Mucosa of descending colon (tissue), 3 donors: ENCODE results near the gene TANC1. TPM values are rescaled to one million over a fixed set of nuclear protein-coding genes. Genes with fewer than 3 reads are reported as not detected.

Experiments
- ATAC-seq: fragments of 200-7000 bp; cut with Tn5 transposase; one replicate; pipeline ENCODE4 v1.9.1; 2020; ENCODE audit warnings: mild to moderate bottlenecking, moderate library complexity
- DNase-seq, 3 donors: peaks; one replicate each; pipeline ENCODE4 v3.0.0-alpha.2; 2020
- H3K36me3 ChIP-seq: fragments of 200-600 bp; one replicate; pipeline ENCODE4 v1.8.0; 2021; ENCODE audit warnings: low read depth, mild to moderate bottlenecking
- H3K4me1 ChIP-seq: fragments of 200-600 bp; one replicate; pipeline ENCODE4 v1.8.0; 2021; ENCODE audit warnings: low read depth, mild to moderate bottlenecking
- H3K4me3 ChIP-seq: fragments of 200-600 bp; one replicate; pipeline ENCODE4 v1.8.0; 2021; ENCODE audit warnings: mild to moderate bottlenecking
- H3K9me3 ChIP-seq: fragments of 200-600 bp; one replicate; pipeline ENCODE4 v1.8.0; 2021; ENCODE audit warnings: mild to moderate bottlenecking
- intact Hi-C, 2 donors: fragments of 100-400 bp; cut with DNase I in 1 of 2; cut with micrococcal nuclease in 1 of 2; formaldehyde crosslinking; loops; one replicate each; pipeline versions ENCODE4 v1.11.0 to v1.11.1; 2022; cut with DNase I, micrococcal nuclease
- total RNA-seq, 3 donors: library from RNA; stranded (reverse); fragmentation: NEBNext Ultra II Directional in 2 of 3; extraction: Animal tissue kit (Norgen Biotek cat#: 25700) in 2 of 3; gene quantifications; one replicate each; pipeline versions ENCODE4 v1.2.1 to v1.2.4, GENCODE V29; 2021 to 2023
- TF ChIP-seq, protein P1 (sequence below): fragments of 200-600 bp; IDR thresholded peaks from one replicate; pipeline ENCODE4 v1.8.0; 2022; ENCODE audit warnings: antibody characterized with exemption, mild to moderate bottlenecking
- donor health status: DM: no; HTN: no; CAD: no; lungs with moderate emphysema.
- donor health status: DM: no; HTN: no; CAD: no.
- donor health status: DM: no; HTN: yes; CAD: no.

TANC1 gene
- total RNA-seq, 3 donors from 2014 or later: 30.7 to 55.5 (median 41.0) TPM

DNA sequence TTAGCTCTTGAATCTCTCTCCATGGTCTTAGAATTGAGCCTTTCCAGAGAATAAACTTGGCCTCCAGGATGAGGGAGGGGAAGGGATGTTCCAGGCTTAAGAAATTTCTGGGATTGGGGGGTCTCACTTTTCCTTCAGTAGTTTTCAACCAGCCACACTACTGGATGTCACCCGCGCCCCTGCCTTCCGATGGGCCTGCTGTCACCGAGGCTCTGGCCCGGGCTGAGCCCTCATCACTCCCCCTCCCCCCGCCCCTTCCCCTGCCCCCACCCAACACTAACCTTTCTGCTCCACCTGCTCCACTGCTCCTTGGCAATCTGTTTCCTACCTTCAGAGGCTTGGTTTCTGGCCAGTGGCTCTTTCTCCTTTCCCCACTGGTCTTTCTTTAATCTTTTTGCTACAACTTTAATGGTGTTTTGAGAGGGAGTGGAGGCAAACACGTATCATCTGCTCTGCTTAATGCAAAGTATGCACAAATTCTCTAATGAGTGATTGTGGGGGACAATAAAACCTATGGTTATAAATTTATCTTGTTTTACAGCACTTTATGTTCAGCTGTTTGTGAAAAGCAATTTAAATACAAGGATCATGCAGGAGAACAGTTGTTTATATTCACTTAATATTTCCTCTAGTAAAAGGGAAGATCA is 162.9 kb downstream of the TANC1 start:
- H3K4me1 ChIP-seq: peaks cover 9% of the 10 kb centered on the region
- H3K9me3 ChIP-seq: no peaks in the 10 kb centered on the region
- intact Hi-C loops: no loop called here
- no peak overlapping the region for H3K4me3 ChIP-seq
- DNase-seq (no peak), ATAC-seq (no peak)
- TF ChIP-seq, protein P1, sequence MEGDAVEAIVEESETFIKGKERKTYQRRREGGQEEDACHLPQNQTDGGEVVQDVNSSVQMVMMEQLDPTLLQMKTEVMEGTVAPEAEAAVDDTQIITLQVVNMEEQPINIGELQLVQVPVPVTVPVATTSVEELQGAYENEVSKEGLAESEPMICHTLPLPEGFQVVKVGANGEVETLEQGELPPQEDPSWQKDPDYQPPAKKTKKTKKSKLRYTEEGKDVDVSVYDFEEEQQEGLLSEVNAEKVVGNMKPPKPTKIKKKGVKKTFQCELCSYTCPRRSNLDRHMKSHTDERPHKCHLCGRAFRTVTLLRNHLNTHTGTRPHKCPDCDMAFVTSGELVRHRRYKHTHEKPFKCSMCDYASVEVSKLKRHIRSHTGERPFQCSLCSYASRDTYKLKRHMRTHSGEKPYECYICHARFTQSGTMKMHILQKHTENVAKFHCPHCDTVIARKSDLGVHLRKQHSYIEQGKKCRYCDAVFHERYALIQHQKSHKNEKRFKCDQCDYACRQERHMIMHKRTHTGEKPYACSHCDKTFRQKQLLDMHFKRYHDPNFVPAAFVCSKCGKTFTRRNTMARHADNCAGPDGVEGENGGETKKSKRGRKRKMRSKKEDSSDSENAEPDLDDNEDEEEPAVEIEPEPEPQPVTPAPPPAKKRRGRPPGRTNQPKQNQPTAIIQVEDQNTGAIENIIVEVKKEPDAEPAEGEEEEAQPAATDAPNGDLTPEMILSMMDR: no peak
- H3K36me3 ChIP-seq: no peaks in the 10 kb centered on the region

DNA sequence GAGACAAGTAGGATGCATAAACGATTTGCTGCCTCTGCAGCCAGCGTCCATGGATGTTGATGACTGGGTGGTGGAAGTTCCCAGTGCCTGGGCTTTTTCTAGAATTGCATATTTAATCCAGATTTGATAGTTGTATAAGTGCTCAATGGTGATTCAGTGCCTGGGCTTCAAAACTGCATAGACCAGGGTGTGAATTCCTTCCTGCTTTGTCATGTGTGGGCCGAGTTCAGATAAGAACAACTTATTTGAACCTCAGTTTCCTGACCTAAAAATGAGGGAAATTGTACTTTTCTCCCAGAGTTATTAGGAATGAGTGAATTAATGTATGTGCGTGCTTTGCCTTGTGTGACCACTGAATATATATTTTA is 163.5 kb downstream of the TANC1 start:
- Histone ChIP-seq H3K36me3 (no peaks in the 10 kb centered on the region), H3K9me3 (no peaks in the 10 kb centered on the region), H3K4me3 (no peak overlapping the region), H3K4me1 (peaks cover 9% of the 10 kb centered on the region)
- TF ChIP-seq, protein P1: no peak
- intact Hi-C loops: no loop called here
- DNase-seq: no peak
- peak; percentile 56 for ATAC-seq

DNA sequence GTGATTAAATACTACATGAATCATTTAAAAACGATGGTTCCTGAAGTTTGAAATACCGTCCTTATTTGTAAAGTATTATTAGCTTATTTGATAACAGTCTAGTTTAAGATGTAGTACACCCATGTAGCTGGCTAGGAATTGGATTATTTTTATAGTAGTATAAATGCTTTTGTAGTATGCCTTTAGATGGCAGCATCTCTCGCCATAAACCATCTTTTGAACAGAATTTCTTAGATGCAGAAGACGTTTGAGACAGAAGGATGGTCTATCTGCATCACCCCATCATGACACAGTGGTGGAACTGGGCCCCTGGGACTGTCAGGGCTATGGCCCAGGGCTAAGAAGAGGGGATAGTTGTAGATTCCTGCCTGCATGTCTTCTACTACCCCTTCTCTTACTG is 165.4 kb downstream of the TANC1 start:
- ATAC-seq (no peak), DNase-seq (no peak)
- TF ChIP-seq, protein P1: no peak
- H3K9me3 ChIP-seq: no peaks in the 10 kb centered on the region
- H3K36me3 ChIP-seq: no peaks in the 10 kb centered on the region
- intact Hi-C loops: no loop called here
- no peak overlapping the region for H3K4me3 ChIP-seq
- H3K4me1 ChIP-seq: peaks cover 9% of the 10 kb centered on the region

DNA sequence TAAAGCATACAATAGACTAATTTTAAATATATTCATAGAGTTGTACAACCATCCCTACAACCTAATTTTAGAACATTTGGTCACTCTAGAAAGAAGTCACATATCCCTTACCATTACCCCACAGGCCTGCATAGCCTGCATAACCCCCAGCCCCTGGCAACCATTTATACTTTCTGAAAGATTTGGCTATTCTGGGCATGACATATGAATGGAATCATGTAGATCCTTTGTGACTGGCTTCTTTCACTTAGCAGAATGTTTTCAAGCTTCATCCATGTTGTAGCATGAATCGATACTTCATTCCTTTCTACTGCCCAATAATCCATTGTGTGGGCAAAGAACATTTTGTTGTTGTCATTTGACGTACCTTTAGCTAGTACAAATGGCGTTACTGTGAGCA is 166.5 kb downstream of the TANC1 start:
- TF ChIP-seq, protein P1: no peak
- ATAC-seq (no peak), DNase-seq (no peak)
- H3K4me1 ChIP-seq: peaks cover 9% of the 10 kb centered on the region
- H3K36me3 ChIP-seq: no peaks in the 10 kb centered on the region
- H3K9me3 ChIP-seq: no peaks in the 10 kb centered on the region
- intact Hi-C loops: no loop called here
- no peak overlapping the region for H3K4me3 ChIP-seq

DNA sequence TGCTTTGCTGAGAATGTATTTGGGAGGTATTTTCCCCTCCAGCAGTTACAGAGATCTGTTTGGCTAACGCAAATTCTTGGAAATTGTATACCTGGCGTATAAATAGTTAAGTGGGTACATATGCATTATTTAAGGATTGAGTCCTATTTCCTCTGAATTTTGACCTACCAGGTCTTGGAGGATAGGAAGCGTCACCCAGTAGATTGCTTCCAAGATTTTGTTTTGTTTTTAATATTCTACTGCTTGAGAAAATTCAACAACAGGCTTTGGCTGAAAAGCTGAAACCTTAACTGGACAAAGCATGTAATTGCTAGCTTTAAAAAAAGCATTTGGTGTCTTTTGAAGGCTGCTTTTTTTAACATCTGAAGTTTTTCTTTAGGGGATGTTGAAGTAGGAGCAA is 168.0 kb downstream of the TANC1 start:
- Histone ChIP-seq H3K4me3 (no peak overlapping the region), H3K36me3 (no peaks in the 10 kb centered on the region), H3K9me3 (no peaks in the 10 kb centered on the region), H3K4me1 (peaks cover 12% of the 10 kb centered on the region)
- TF ChIP-seq, protein P1: no peak
- DNase-seq (no peak), ATAC-seq (no peak)
- intact Hi-C loops: no loop called here
